ENCODE data around the gene ACSF2.

GRCh38 chr17:50421308-50422051 is 4.5 kb upstream of the ACSF2 start:
- TF ChIP-seq CTCF (conservative IDR thresholded peaks at IDR 0.05; ENCODE audit: low read depth, low read length) (no peak), EZH2phosphoT487 (IDR thresholded peaks at IDR 0.05; ENCODE audit: borderline replicate concordance, low read length) (no peak)

Measured in PC-3 (cell line).